GM06990 (cell line): ENCODE data around the gene OR56A4.

ENCODE experiments used
- DNase-seq: peaks from one replicate; pipeline ENCODE4 v3.0.0-alpha.2; 2011; ENCODE audit not compliant: insufficient read length; ENCODE audit errors: extremely low read depth
- H3K27me3 ChIP-seq: replicated peaks from 2 replicates; pipeline ENCODE4 v1.6.0; 2011; ENCODE audit warnings: low read length; ENCODE audit not compliant: control insufficient read depth, insufficient read depth
- H3K36me3 ChIP-seq: 2 replicates; pipeline ENCODE4 v1.5.1; 2011; ENCODE audit warnings: low read length; ENCODE audit not compliant: control insufficient read depth, insufficient read depth
- H3K4me3 ChIP-seq: replicated peaks from 2 replicates; pipeline ENCODE4 v1.5.1; 2011; ENCODE audit warnings: low read depth, mild to moderate bottlenecking, control low read depth, low read length
- CTCF ChIP-seq: IDR thresholded peaks from 2 replicates; pipeline ENCODE4 v1.5.1; 2011; ENCODE audit warnings: low read length, control low read depth, mild to moderate bottlenecking, inconsistent platforms; ENCODE audit not compliant: insufficient read depth, poor library complexity, severe bottlenecking

OR56A4 gene

DNA sequence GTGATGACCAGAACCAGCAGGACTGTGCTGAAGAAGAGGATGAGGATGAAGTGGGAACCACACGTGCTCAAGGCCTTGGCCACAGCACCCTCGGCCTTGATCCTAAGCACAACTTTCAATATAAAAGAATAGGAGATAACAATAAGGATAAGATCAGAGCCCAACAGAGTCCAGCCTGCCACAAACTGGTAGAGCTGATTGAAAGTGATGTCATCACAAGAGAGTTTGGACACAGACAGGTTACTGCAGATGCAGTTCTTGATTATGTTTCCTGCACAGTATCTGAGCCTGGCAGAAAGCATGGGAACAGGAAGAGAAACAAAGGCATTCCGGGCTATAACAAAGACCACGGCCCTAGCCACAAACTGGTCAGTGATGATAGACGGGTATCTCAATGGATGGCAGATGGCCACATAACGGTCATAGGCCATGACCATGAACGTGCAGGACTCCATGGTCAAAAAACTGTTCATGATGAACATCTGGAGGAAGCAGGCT lies 4.5 kb downstream of the OR56A4 start:
- Histone ChIP-seq H3K36me3 (no peaks in the 10 kb centered on the region), H3K27me3 (no peaks in the 10 kb centered on the region; the same call in 1 of the 2 replicates), H3K4me3 (no peak overlapping the region)
- no peak for TF ChIP-seq CTCF
- DNase-seq: no peak

DNA sequence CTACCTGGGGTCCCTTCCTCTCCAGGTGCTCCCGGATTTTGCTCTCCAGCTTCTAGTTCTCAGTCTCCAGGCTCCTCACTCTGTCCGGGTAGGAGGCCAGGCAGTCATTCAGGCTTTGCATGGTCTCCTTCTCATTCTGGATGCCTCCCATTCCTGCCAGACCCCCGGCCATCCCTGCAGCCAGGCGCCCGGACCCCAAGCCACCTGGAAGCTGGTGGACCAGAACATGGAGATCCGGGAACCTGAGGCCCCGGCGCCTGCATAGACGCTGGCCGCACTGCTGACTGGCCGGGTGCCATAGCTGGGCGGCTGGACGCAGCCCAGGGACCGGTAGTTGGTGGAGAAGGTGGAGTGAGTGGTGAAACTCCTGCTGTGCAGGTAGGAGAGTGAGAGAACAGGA lies 12.0 kb downstream of the OR56A4 start:
- no peak for TF ChIP-seq CTCF
- no peak overlapping the region for H3K4me3 ChIP-seq
- no peaks in the 10 kb centered on the region for H3K36me3 ChIP-seq
- DNase-seq: no peak
- H3K27me3 ChIP-seq: no peaks in the 10 kb centered on the region; the same call in 1 of the 2 replicates

DNA sequence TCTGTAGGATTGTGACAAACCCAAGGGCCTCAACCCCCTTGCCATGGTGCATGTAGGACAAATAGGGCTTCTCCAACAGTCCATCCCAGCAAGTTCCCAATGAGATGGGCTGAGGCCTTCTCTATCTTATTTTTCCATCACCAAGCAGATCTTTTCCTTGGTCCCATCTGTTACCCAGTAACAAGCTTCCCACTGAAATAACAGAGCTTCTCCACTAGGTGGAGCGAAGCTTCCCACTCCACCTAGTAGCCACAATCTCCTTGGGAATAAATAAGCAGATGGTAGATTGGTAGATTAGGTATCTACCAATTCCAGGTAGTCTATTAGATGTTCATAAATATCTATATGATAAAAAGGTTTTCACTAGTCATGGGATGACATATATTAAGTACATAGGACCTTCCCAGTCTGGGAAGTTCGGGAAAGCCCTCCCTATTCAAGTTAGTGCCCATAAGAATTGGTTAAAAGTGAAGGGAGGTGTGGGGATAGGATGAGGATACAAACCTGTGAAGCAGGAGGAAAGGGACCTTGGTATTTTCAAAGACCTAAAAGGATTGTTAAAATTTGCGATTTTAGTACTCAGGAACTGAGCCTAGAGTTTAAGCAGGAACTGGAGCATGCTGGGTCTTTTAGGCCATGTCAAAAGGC lies 14.0 kb downstream of the OR56A4 start:
- peak; percentile 62 for TF ChIP-seq CTCF
- DNase-seq: no peak
- no peak overlapping the region for H3K4me3 ChIP-seq
- H3K36me3 ChIP-seq: no peaks in the 10 kb centered on the region
- H3K27me3 ChIP-seq: no peaks in the 10 kb centered on the region

DNA sequence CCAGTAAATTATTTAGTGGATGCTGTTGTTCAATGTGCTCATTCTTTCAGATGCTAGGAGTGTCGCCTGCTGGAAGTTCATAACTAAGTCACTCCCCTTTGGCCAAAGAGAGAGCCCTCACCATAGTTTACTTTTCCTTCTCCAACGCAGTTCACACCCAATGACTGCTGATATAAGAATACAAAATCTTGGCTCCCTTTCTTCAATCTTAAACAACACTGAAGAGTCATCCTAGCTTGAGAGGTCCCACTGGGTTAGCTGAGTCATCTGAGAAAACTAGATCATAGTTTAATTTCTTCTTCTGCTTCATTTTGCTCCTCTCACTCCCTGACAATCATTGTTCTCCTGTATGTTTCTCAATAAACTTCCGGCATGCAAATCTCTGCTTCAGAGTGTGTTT lies 14.6 kb downstream of the OR56A4 start:
- H3K27me3 ChIP-seq: no peaks in the 10 kb centered on the region
- no peak overlapping the region for H3K4me3 ChIP-seq
- H3K36me3 ChIP-seq: no peaks in the 10 kb centered on the region
- no peak for DNase-seq
- TF ChIP-seq CTCF: no peak

DNA sequence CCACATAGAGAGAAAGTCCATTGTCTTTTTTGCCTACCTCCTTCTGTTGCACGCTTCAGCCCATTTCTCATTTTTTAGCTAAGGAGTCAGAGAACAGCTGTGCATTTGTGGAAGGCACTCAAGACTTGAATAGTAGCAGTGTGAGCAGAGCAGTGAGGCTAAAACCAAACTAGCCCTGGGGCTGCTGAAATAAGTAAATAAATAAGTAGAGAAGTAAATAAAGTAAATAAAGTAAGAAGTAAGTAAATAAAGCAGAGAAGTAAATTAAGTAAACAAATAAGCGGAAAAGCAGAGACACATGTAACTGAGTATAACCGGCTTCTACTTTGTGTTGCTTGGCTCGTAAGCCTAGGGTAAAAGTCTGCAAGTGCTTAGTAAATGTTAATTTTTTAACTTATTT lies 17.5 kb downstream of the OR56A4 start:
- Histone ChIP-seq H3K4me3 (no peak overlapping the region), H3K27me3 (no peaks in the 10 kb centered on the region), H3K36me3 (no peaks in the 10 kb centered on the region)
- no peak for DNase-seq
- TF ChIP-seq CTCF: no peak

DNA sequence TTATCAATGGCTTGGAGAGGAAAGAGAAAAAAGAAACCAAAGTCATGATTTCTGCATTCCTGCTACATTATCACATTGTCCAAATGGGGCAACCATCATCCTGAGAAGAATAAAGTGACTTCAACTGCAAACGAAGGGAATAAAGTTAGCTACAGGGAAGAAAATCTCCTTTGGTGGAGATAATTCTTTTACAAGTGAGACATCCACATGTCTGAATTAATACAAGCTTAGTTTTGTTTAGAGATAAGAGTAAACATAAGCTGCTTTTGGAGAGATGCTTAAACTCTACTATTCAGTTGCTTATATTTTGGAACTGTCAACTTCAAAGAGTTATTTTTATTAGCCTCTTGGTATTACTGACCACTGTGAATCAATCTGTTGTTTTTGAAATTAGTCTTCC lies 19.9 kb downstream of the OR56A4 start, which contains the start of gene OR52L1:
TSS of gene OR52L1 (minus strand) at position 101 of the 400 bp plus-strand sequence. CDS start at position 46, 55 bp downstream.
- Histone ChIP-seq H3K4me3 (no peak within 1 kb of the TSS), H3K27me3 (no peaks in the 10 kb centered on the region), H3K36me3 (no peaks in the 10 kb centered on the region)
- TF ChIP-seq CTCF: no peak
- DNase-seq: no peak
